GM12878 (cell line): Measurements from ENCODE around the gene LRRC74B. TPM values are rescaled to one million over a fixed set of nuclear protein-coding genes. Genes with fewer than 3 reads are reported as not detected.

Source experiments
- ATAC-seq: fragments of 200-7000 bp; cut with Tn5 transposase; 3 replicates; pipeline ENCODE4 v1.9.1; 2020; ENCODE audit warnings: mild to moderate bottlenecking, moderate library complexity
- BruUV-seq: library from RNA; stranded (reverse); fragments of 400-500 nt; replicated peaks from 2 replicates; lab custom pipeline; 2021; lab: Mats Ljungman, UMichigan
- CTCF ChIA-PET: fragments of 300-600 bp; sonication (Branson Sonifier 250); formaldehyde crosslinking; extraction: SDS; loops from one replicate; lab custom pipeline; 2021; ENCODE audit warnings: inconsistent platforms; lab: Yijun Ruan, JAX
- POLR2A ChIA-PET: fragments of 350-600 bp; formaldehyde crosslinking; extraction: SDS; loops from one replicate; lab custom pipeline; 2021; ENCODE audit warnings: inconsistent platforms; lab: Charles Lee
- RAD21 ChIA-PET: fragments of 300-600 bp; sonication (Branson Sonifier 250); formaldehyde crosslinking; loops from one replicate; lab custom pipeline; 2023; ENCODE audit warnings: antibody characterized with exemption; ENCODE audit not compliant: unreplicated experiment; lab: Charles Lee
- SMC1A ChIA-PET: fragments of 300-600 bp; sonication (Branson Sonifier 250); formaldehyde crosslinking; loops from one replicate; lab custom pipeline; 2023; ENCODE audit not compliant: unreplicated experiment, uncharacterized antibody; lab: Charles Lee
- DNase-seq: peaks from one replicate; pipeline ENCODE4 v3.0.0-alpha.2; 2011; ENCODE audit warnings: low read depth, low spot score
- FAIRE-seq: peaks from 3 replicates; lab custom pipeline; 2011; peaks lifted over from hg19 to GRCh38; lab: Jason Lieb, UNC
- H2AFZ ChIP-seq: 2 replicates; pipeline ENCODE4 v1.6.0; 2011; ENCODE audit warnings: low read depth, low read length, control low read depth; ENCODE audit not compliant: control insufficient read depth
- H3K27ac ChIP-seq: 2 replicates; pipeline ENCODE4 v1.5.1; 2011; ENCODE audit warnings: control low read depth; ENCODE audit not compliant: control insufficient read depth, insufficient read depth
- H3K27me3 ChIP-seq, 2 experiments: replicated peaks in 1 of 2; 2 replicates each; pipeline versions ENCODE4 v1.6.0 to v1.6.1; 2011; ENCODE audit warnings: low read length in 1 of 2; ENCODE audit not compliant: control insufficient read depth in 2 of 2, insufficient read depth in 2 of 2
- H3K36me3 ChIP-seq, 2 experiments: 2 replicates each; pipeline ENCODE4 v1.5.1; 2011; ENCODE audit warnings: low read length in 1 of 2; ENCODE audit not compliant: control insufficient read depth in 2 of 2, insufficient read depth in 2 of 2
- H3K4me1 ChIP-seq: 2 replicates; pipeline ENCODE4 v1.6.1; 2011; ENCODE audit warnings: mild to moderate bottlenecking, low read length, moderate library complexity, mixed read lengths; ENCODE audit not compliant: control insufficient read depth, insufficient read depth
- H3K4me2 ChIP-seq: 2 replicates; pipeline ENCODE4 v1.6.0; 2011; ENCODE audit warnings: control low read depth; ENCODE audit not compliant: control insufficient read depth, insufficient read depth
- H3K4me3 ChIP-seq: fragments of 200-600 bp; sonication (generic); 2 replicates; pipeline ENCODE4 v1.5.1; 2016
- H3K79me2 ChIP-seq: 2 replicates; pipeline ENCODE4 v1.6.0; 2011; ENCODE audit warnings: low read length; ENCODE audit not compliant: control insufficient read depth, insufficient read depth
- H3K9ac ChIP-seq: 2 replicates; pipeline ENCODE4 v1.8.0; 2011; ENCODE audit warnings: low read length, control low read depth, mixed read lengths; ENCODE audit not compliant: control insufficient read depth, insufficient read depth
- H3K9me3 ChIP-seq: replicated peaks from 3 replicates; pipeline ENCODE4 v1.5.1; 2011; ENCODE audit warnings: mild to moderate bottlenecking, low read length; ENCODE audit not compliant: control insufficient read depth, insufficient read depth
- H4K20me1 ChIP-seq: 2 replicates; pipeline ENCODE4 v1.6.0; 2011; ENCODE audit not compliant: control insufficient read depth, insufficient read depth
- BMI1 ChIP-seq: fragments of 450-650 bp; IDR thresholded peaks from 2 replicates; pipeline ENCODE4 v1.6.1; 2016; ENCODE audit warnings: mild to moderate bottlenecking, moderate library complexity, borderline replicate concordance
- CTCF ChIP-seq, 3 experiments: IDR thresholded peaks in 2 of 3; conservative IDR thresholded peaks in 1 of 3; 2 replicates each; pipeline ENCODE4 v1.5.1; 2011; ENCODE audit warnings: low read depth in 3 of 3, low read length in 3 of 3, mild to moderate bottlenecking in 3 of 3, control low read depth in 2 of 3, moderate library complexity in 2 of 3, inconsistent platforms in 1 of 3, mixed read lengths in 1 of 3; ENCODE audit not compliant: control insufficient read depth in 2 of 3, insufficient read depth in 1 of 3; ENCODE audit errors: extremely low read depth in 1 of 3
- EP300 ChIP-seq, 2 experiments: fragments of 150-350 bp in 1 of 2; IDR thresholded peaks; 2 replicates each; pipeline ENCODE4 v1.6.1; 2011 to 2012; ENCODE audit warnings: low read depth in 2 of 2, low read length in 2 of 2, borderline replicate concordance in 1 of 2, improper control_type of control experiment in 1 of 2, inconsistent platforms in 1 of 2; ENCODE audit not compliant: control insufficient read depth in 1 of 2
- FOXK2 ChIP-seq: fragments of 450-650 bp; IDR thresholded peaks from 2 replicates; pipeline ENCODE4 v1.6.1; 2017; ENCODE audit warnings: mild to moderate bottlenecking, moderate library complexity
- HDAC2 ChIP-seq: fragments of 200-600 bp; sonication (generic); IDR thresholded peaks from 2 replicates; pipeline ENCODE4 v1.6.1; 2017
- KLF5 ChIP-seq: fragments of 450-650 bp; IDR thresholded peaks from 2 replicates; pipeline ENCODE4 v1.6.1; 2014; ENCODE audit warnings: mild to moderate bottlenecking; ENCODE audit not compliant: partially characterized antibody
- MLLT1 ChIP-seq: fragments of 450-650 bp; IDR thresholded peaks from 2 replicates; pipeline ENCODE4 v1.6.1; 2016; ENCODE audit warnings: mild to moderate bottlenecking
- NFIC ChIP-seq: IDR thresholded peaks from 2 replicates; pipeline ENCODE4 v1.6.1; 2012; ENCODE audit warnings: low read depth, mild to moderate bottlenecking, inconsistent platforms, low read length, moderate library complexity
- NFXL1 ChIP-seq: fragments of 450-650 bp; IDR thresholded peaks from 2 replicates; pipeline ENCODE4 v1.6.1; 2017; ENCODE audit warnings: antibody characterized with exemption, mild to moderate bottlenecking, borderline replicate concordance
- RAD21 ChIP-seq: IDR thresholded peaks from 2 replicates; pipeline ENCODE4 v1.6.1; 2011; ENCODE audit warnings: mild to moderate bottlenecking, low read depth, low read length, moderate library complexity; ENCODE audit not compliant: insufficient read depth
- RCOR1 ChIP-seq: conservative IDR thresholded peaks from 2 replicates; pipeline ENCODE4 v1.6.1; 2012; ENCODE audit warnings: low read depth, low read length, improper control_type of control experiment
- RUNX3 ChIP-seq: IDR thresholded peaks from 2 replicates; pipeline ENCODE4 v1.6.1; 2012; ENCODE audit warnings: low read length, inconsistent platforms
- SMARCA5 ChIP-seq: fragments of 450-650 bp; IDR thresholded peaks from 2 replicates; pipeline ENCODE4 v1.6.1; 2017; ENCODE audit warnings: mild to moderate bottlenecking
- STAT1 ChIP-seq: fragments of 450-650 bp; conservative IDR thresholded peaks from 2 replicates; pipeline ENCODE4 v1.6.1; 2014; ENCODE audit warnings: antibody characterized with exemption, mild to moderate bottlenecking
- SUPT20H ChIP-seq: IDR thresholded peaks from 2 replicates; pipeline ENCODE4 v1.6.1; 2011; ENCODE audit warnings: low read depth, mild to moderate bottlenecking, low read length, moderate library complexity, borderline replicate concordance; ENCODE audit not compliant: control insufficient read depth
- SUZ12 ChIP-seq: fragments of 200-600 bp; sonication (generic); IDR thresholded peaks from one replicate; pipeline ENCODE4 v1.6.1; 2018; ENCODE audit warnings: antibody characterized with exemption, mild to moderate bottlenecking; ENCODE audit not compliant: unreplicated experiment
- ZSCAN29 ChIP-seq: fragments of 450-650 bp; IDR thresholded peaks from 2 replicates; pipeline ENCODE4 v1.6.1; 2017; ENCODE audit warnings: mild to moderate bottlenecking, moderate library complexity
- ZZZ3 ChIP-seq: IDR thresholded peaks from 2 replicates; pipeline ENCODE4 v1.6.1; 2011; ENCODE audit warnings: low read depth; ENCODE audit not compliant: control insufficient read depth, insufficient read length
- WGBS: methylation state at CpG from one replicate; pipeline ENCODE4 v1.1.6; 2016; ENCODE audit warnings: low lambda C conversion rate; ENCODE audit not compliant: insufficient replicate concordance, insufficient coverage; ENCODE audit errors: missing lambda C conversion rate; 5-methylcytosine and 5-hydroxymethylcytosine counted together
- in situ Hi-C: fragments of 300-500 bp; cut with MboI; formaldehyde crosslinking; loops from 9 replicates; pipeline ENCODE4 v1.14.3; 2018; ENCODE audit warnings: mixed read lengths
- intact Hi-C: fragments of 100-400 bp; cut with micrococcal nuclease; formaldehyde crosslinking; loops from one replicate; pipeline ENCODE4 v1.14.2; 2022; ENCODE audit not compliant: unreplicated experiment
- polyA plus RNA-seq, 11 experiments: library from polyadenylated mRNA; depleted of rRNA in 4 of 11; unstranded in 6 of 11; stranded (reverse) in 5 of 11; fragments of >200 nt; fragmentation: Nextera tagmentation in 4 of 11; fragmentation: Illumina TruSeq in 1 of 11; extraction: Ambion mirVana in 4 of 11; extraction: Trizol in 1 of 11; gene quantifications; 1 replicate in 1 of 11; 2 replicates in 10 of 11; pipeline versions ENCODE4 v1.2.1 to v1.2.3, GENCODE V29; 2011 to 2016; ENCODE audit warnings: inconsistent platforms in 2 of 11, missing spikeins in 2 of 11, low read depth in 1 of 11
- total RNA-seq, 4 experiments: library from RNA; depleted of rRNA in 3 of 4; stranded (reverse); fragments of >200 nt in 3 of 4; fragmentation: Illumina TruSeq in 1 of 4; extraction: Trizol in 1 of 4; gene quantifications; 2 replicates each; pipeline versions ENCODE4 v1.2.1 to v1.2.3, GENCODE V29; 2013 to 2021

The LRRC74B gene
- total and polyA plus RNA-seq, 10 of the 15 experiments (the other 5 are each of a cell fraction or from before 2014, with no cell fraction given) = not detected

- in situ Hi-C loops (no loop called here), intact Hi-C loops (no loop called here)
- no peak overlapping the region for H3K27ac ChIP-seq
- H3K27me3 ChIP-seq = no peaks in the 10 kb centered on the region; a peak in 1 of 4 replicates
- ATAC-seq = no peak
- RAD21 ChIA-PET = interaction anchor here (0.6 kb wide), 1 partner anchor 33 kb away, joined by 3 read pairs; no protein-coding TSS in a partner anchor
- TF ChIP-seq HDAC2 (no peak), FOXK2 (no peak), RAD21 (no peak), RCOR1 (no peak), ZSCAN29 (no peak), SUPT20H (no peak), NFXL1 (no peak), EP300 (IDR thresholded peaks at IDR 0.05; ENCODE audit: borderline replicate concordance in 1 of 2, control insufficient read depth in 1 of 2, low read depth in 2 of 2, low read length in 2 of 2) (no peak), ZZZ3 (no peak), CTCF (IDR thresholded peaks at IDR 0.05 in 2 of 3, conservative IDR thresholded peaks at IDR 0.05 in 1 of 3; ENCODE audit: control insufficient read depth in 2 of 3, extremely low read depth in 1 of 3, insufficient read depth in 1 of 3, low read depth in 3 of 3, low read length in 3 of 3) (no peak), KLF5 (no peak), MLLT1 (no peak), SUZ12 (no peak), RUNX3 (no peak), BMI1 (no peak), STAT1 (no peak), NFIC (no peak), SMARCA5 (no peak)
- no peaks in the 10 kb centered on the region for H4K20me1 ChIP-seq
- SMC1A ChIA-PET = interaction anchor here (1.2 kb wide), 1 partner anchor 12 kb away, joined by 3 read pairs; no protein-coding TSS in a partner anchor
- FAIRE-seq = no peak
- no TSS peak for BruUV-seq
- H2AFZ ChIP-seq = no peak overlapping the region
- POLR2A ChIA-PET = no interaction called here
- H3K36me3 ChIP-seq = no peaks in the 10 kb centered on the region
- no peak overlapping the region for H3K4me3 ChIP-seq
- H3K9me3 ChIP-seq = no peaks in the 10 kb centered on the region
- H3K4me1 ChIP-seq = peaks cover 7% of the 10 kb centered on the region
- CTCF ChIA-PET = no interaction called here
- DNase-seq = no peak
- 38% methylated on average over 12 of the region's 12 CpGs for WGBS
- no peaks in the 10 kb centered on the region for H3K79me2 ChIP-seq
- H3K9ac ChIP-seq = no peak overlapping the region
- no peak overlapping the region for H3K4me2 ChIP-seq
These were observed 12.7 kb upstream of the LRRC74B start for GRCh38 chr22:21032868-21033688.
